HEK293 (cell line): ENCODE measurements around the gene UBA6.

Source experiments
- CTCF ChIA-PET: fragments of 350-600 bp; formaldehyde crosslinking; extraction: SDS; loops from one replicate; lab custom pipeline; 2021; ENCODE audit warnings: antibody characterized with exemption; lab: Yijun Ruan, JAX
- POLR2A ChIA-PET: fragments of 300-600 bp; formaldehyde crosslinking; extraction: SDS; loops from one replicate; lab custom pipeline; 2020; ENCODE audit warnings: antibody characterized with exemption, inconsistent platforms; lab: Yijun Ruan, JAX
- H3K27ac ChIP-seq: fragments of 200-500 bp; sonication (Bioruptor generic); 2 replicates; pipeline ENCODE4 v1.5.1; 2014; ENCODE audit warnings: low read depth, low read length, control low read depth, inconsistent platforms; ENCODE audit errors: extremely low read depth
- H3K36me3 ChIP-seq, 2 experiments: fragments of 200-500 bp in 1 of 2; sonication (Bioruptor generic) in 1 of 2; 1 replicate in 1 of 2; 2 replicates in 1 of 2; pipeline ENCODE4 v1.5.1; 2014 to 2017; ENCODE audit warnings: inconsistent platforms in 2 of 2, low read length in 2 of 2; ENCODE audit not compliant: control insufficient read depth in 2 of 2, insufficient read depth in 1 of 2
- H3K4me1 ChIP-seq: fragments of 200-500 bp; sonication (Bioruptor generic); 2 replicates; pipeline ENCODE4 v1.5.1; 2014; ENCODE audit warnings: mild to moderate bottlenecking, low read length, inconsistent platforms; ENCODE audit not compliant: control insufficient read depth, insufficient read depth
- H3K4me3 ChIP-seq: 2 replicates; pipeline ENCODE4 v1.5.1; 2011; ENCODE audit warnings: low read depth, mild to moderate bottlenecking, control low read depth, low read length, moderate library complexity
- H3K9me3 ChIP-seq: fragments of 200-500 bp; sonication (Bioruptor generic); 2 replicates; pipeline ENCODE4 v1.5.1; 2014; ENCODE audit warnings: low read depth, low read length, inconsistent platforms; ENCODE audit not compliant: control insufficient read depth, insufficient read depth
- BCL11A ChIP-seq: fragments of 450-650 bp; formaldehyde crosslinking; IDR thresholded peaks from 2 replicates; pipeline ENCODE4 v1.5.1; 2016; ENCODE audit warnings: low read depth, missing biosample characterization, missing genetic modification characterization
- KLF10 ChIP-seq: fragments of 450-650 bp; IDR thresholded peaks from 2 replicates; pipeline ENCODE4 v1.5.1; 2018; ENCODE audit warnings: missing biosample characterization, mild to moderate bottlenecking, missing genetic modification characterization
- KLF9 ChIP-seq: fragments of 450-650 bp; formaldehyde crosslinking; IDR thresholded peaks from 2 replicates; pipeline ENCODE4 v1.5.1; 2016; ENCODE audit warnings: missing biosample characterization, missing genetic modification characterization, low read depth
- MYNN ChIP-seq: fragments of 450-650 bp; formaldehyde crosslinking; IDR thresholded peaks from 2 replicates; pipeline ENCODE4 v1.5.1; 2016; ENCODE audit warnings: missing biosample characterization, missing genetic modification characterization, borderline replicate concordance
- OSR2 ChIP-seq: fragments of 450-650 bp; formaldehyde crosslinking; IDR thresholded peaks from 2 replicates; pipeline ENCODE4 v1.5.1; 2016; ENCODE audit warnings: missing biosample characterization, missing genetic modification characterization
- SCRT2 ChIP-seq: fragments of 450-650 bp; formaldehyde crosslinking; IDR thresholded peaks from 2 replicates; pipeline ENCODE4 v1.5.1; 2016; ENCODE audit warnings: missing biosample characterization, missing genetic modification characterization
- TCF7L2 ChIP-seq: IDR thresholded peaks from 2 replicates; pipeline ENCODE4 v1.6.1; 2011; ENCODE audit warnings: low read depth, mild to moderate bottlenecking, inconsistent platforms, low read length, moderate library complexity, borderline replicate concordance
- ZFP69B ChIP-seq: fragments of 450-650 bp; formaldehyde crosslinking; IDR thresholded peaks from 2 replicates; pipeline ENCODE4 v1.5.1; 2016; ENCODE audit warnings: missing biosample characterization, missing genetic modification characterization
- ZIC2 ChIP-seq: fragments of 450-650 bp; formaldehyde crosslinking; IDR thresholded peaks from 2 replicates; pipeline ENCODE4 v1.5.1; 2016; ENCODE audit warnings: missing biosample characterization, missing genetic modification characterization
- ZNF121 ChIP-seq: fragments of 450-650 bp; formaldehyde crosslinking; IDR thresholded peaks from 2 replicates; pipeline ENCODE4 v1.5.1; 2016; ENCODE audit warnings: missing biosample characterization, missing genetic modification characterization
- ZNF146 ChIP-seq: fragments of 450-650 bp; formaldehyde crosslinking; IDR thresholded peaks from 2 replicates; pipeline ENCODE4 v1.5.1; 2016; ENCODE audit warnings: missing biosample characterization, missing genetic modification characterization
- ZNF211 ChIP-seq: fragments of 450-650 bp; formaldehyde crosslinking; IDR thresholded peaks from 2 replicates; pipeline ENCODE4 v1.5.1; 2016; ENCODE audit warnings: low read depth, missing biosample characterization, missing genetic modification characterization
- ZNF221 ChIP-seq: fragments of 450-650 bp; formaldehyde crosslinking; IDR thresholded peaks from 2 replicates; pipeline ENCODE4 v1.5.1; 2017; ENCODE audit warnings: missing biosample characterization, missing genetic modification characterization, borderline replicate concordance
- ZNF335 ChIP-seq: fragments of 450-650 bp; formaldehyde crosslinking; conservative IDR thresholded peaks from 2 replicates; pipeline ENCODE4 v1.5.1; 2016; ENCODE audit warnings: missing biosample characterization, missing genetic modification characterization
- ZNF341 ChIP-seq: fragments of 450-650 bp; formaldehyde crosslinking; IDR thresholded peaks from 2 replicates; pipeline ENCODE4; 2016; ENCODE audit warnings: low read depth, missing biosample characterization, missing genetic modification characterization
- ZNF433 ChIP-seq: fragments of 450-650 bp; formaldehyde crosslinking; IDR thresholded peaks from 2 replicates; pipeline ENCODE4 v1.5.1; 2016; ENCODE audit warnings: missing biosample characterization, missing genetic modification characterization, low read depth
- ZNF701 ChIP-seq: fragments of 450-650 bp; formaldehyde crosslinking; IDR thresholded peaks from 2 replicates; pipeline ENCODE4 v1.5.1; 2016; ENCODE audit warnings: missing biosample characterization, missing genetic modification characterization
- ZNF768 ChIP-seq: fragments of 450-650 bp; formaldehyde crosslinking; IDR thresholded peaks from 2 replicates; pipeline ENCODE4 v1.5.1; 2018; ENCODE audit warnings: missing biosample characterization, mild to moderate bottlenecking, missing genetic modification characterization
- ZNF791 ChIP-seq: fragments of 450-650 bp; formaldehyde crosslinking; IDR thresholded peaks from 2 replicates; pipeline ENCODE4 v1.5.1; 2016; ENCODE audit warnings: missing biosample characterization, missing genetic modification characterization
- TF ChIP-seq, protein P1 (sequence below): fragments of 450-650 bp; formaldehyde crosslinking; IDR thresholded peaks from 2 replicates; pipeline ENCODE4 v1.5.1; 2016; ENCODE audit warnings: missing biosample characterization, missing genetic modification characterization
- TF ChIP-seq, protein P2 (sequence below): fragments of 450-650 bp; formaldehyde crosslinking; IDR thresholded peaks from 2 replicates; pipeline ENCODE4 v1.5.1; 2017; ENCODE audit warnings: missing biosample characterization, missing genetic modification characterization

Gene UBA6

GRCh38 chr4:67584496-67584895, 116.5 kb downstream of the UBA6 start:
- CTCF ChIA-PET: interaction anchor here (0.6 kb wide), 1 partner anchor 241 kb away, joined by 4 read pairs; no protein-coding TSS in a partner anchor

GRCh38 chr4:67581913-67582312, 119.0 kb downstream of the UBA6 start:
- TF ChIP-seq ZNF221 (tag by site-specific recombination) (no peak), ZNF433 (no peak), ZNF791 (tag by site-specific recombination) (no peak), BCL11A (tag by site-specific recombination) (no peak), TCF7L2 (no peak)
- TF ChIP-seq, all 188 proteins: peak for 0
- H3K36me3 ChIP-seq: no peaks in the 10 kb centered on the region
- POLR2A ChIA-PET: no interaction called here
- H3K27ac ChIP-seq: no peak overlapping the region
- no peaks in the 10 kb centered on the region for H3K4me1 ChIP-seq
- CTCF ChIA-PET: no interaction called here
- no peak overlapping the region for H3K4me3 ChIP-seq
- no peaks in the 10 kb centered on the region for H3K9me3 ChIP-seq

More at GRCh38 chr4:67584496-67584895, 116.5 kb downstream of the UBA6 start:
- no peaks in the 10 kb centered on the region for H3K9me3 ChIP-seq
- TF ChIP-seq ZFP69B (tag by site-specific recombination) (no peak), ZNF335 (no peak), SCRT2 (tag by site-specific recombination) (no peak), ZNF701 (tag by site-specific recombination) (no peak), ZNF768 (tag by site-specific recombination) (no peak)
- H3K36me3 ChIP-seq: no peaks in the 10 kb centered on the region
- no peak overlapping the region for H3K4me3 ChIP-seq
- no peaks in the 10 kb centered on the region for H3K4me1 ChIP-seq
- POLR2A ChIA-PET: no interaction called here
- no peak overlapping the region for H3K27ac ChIP-seq

DNA sequence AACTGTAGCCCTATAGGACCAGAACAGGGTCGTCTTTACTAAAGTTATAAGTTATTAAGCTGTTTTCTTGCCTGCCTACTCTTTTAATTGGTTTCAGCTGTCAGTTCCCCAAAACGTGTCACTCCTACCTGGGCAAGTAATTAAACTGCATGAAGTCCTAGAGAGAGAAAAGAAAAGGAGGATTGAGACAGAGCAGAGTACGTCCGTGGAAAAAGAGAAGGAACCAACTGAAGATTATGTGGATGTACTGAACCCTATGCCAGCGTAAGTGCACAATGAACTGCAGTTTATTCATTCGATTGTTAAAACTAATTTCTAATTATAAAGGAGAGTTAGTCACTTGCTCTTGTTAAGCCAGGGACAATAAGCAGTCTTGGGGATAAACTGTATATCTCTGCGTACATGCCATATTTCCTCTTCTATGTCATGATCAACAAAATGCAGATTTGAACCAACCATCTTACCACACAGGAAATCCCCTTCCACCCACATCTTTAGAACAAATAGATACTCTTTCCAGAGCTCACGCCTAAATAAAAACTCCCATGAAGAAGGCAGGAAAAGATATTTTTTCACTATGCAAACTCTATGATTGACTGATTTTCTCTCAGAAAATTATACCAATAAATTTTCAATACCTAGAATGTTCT, 119.6 kb downstream of the UBA6 start:
- Histone ChIP-seq H3K9me3 (no peaks in the 10 kb centered on the region), H3K36me3 (no peaks in the 10 kb centered on the region), H3K4me1 (no peaks in the 10 kb centered on the region), H3K4me3 (no peak overlapping the region), H3K27ac (no peak overlapping the region)
- CTCF ChIA-PET: no interaction called here
- POLR2A ChIA-PET: no interaction called here
- TF ChIP-seq ZNF211 (tag by site-specific recombination) (no peak), KLF10 (tag by site-specific recombination) (no peak), ZIC2 (no peak), KLF9 (tag by site-specific recombination) (no peak), MYNN (tag by site-specific recombination) (no peak), ZNF121 (tag by site-specific recombination) (no peak), ZNF146 (tag by site-specific recombination) (no peak), OSR2 (tag by site-specific recombination) (no peak), ZNF341 (no peak), BCL11A (tag by site-specific recombination) (no peak)
- TF ChIP-seq, protein P1, sequence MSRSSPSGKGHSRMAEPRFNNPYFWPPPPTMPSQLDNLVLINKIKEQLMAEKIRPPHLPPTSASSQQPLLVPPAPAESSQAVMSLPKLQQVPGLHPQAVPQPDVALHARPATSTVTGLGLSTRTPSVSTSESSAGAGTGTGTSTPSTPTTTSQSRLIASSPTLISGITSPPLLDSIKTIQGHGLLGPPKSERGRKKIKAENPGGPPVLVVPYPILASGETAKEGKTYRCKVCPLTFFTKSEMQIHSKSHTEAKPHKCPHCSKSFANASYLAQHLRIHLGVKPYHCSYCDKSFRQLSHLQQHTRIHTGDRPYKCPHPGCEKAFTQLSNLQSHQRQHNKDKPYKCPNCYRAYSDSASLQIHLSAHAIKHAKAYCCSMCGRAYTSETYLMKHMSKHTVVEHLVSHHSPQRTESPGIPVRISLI: no peak
- TF ChIP-seq, protein P2, sequence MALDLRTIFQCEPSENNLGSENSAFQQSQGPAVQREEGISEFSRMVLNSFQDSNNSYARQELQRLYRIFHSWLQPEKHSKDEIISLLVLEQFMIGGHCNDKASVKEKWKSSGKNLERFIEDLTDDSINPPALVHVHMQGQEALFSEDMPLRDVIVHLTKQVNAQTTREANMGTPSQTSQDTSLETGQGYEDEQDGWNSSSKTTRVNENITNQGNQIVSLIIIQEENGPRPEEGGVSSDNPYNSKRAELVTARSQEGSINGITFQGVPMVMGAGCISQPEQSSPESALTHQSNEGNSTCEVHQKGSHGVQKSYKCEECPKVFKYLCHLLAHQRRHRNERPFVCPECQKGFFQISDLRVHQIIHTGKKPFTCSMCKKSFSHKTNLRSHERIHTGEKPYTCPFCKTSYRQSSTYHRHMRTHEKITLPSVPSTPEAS (tag by site-specific recombination): no peak
